Measurements from ENCODE around the gene PPP1R1B.

- TF ChIP-seq CTCF (conservative IDR thresholded peaks at IDR 0.05; ENCODE audit: low read length) (no peak), EZH2phosphoT487 (IDR thresholded peaks at IDR 0.05; ENCODE audit: borderline replicate concordance) (no peak)
These were observed 18.4 kb upstream of the PPP1R1B start for GRCh38 chr17:39608142-39608981.

All from Loucy (cell line).